ENCODE results near the gene SLC38A10.

DNA sequence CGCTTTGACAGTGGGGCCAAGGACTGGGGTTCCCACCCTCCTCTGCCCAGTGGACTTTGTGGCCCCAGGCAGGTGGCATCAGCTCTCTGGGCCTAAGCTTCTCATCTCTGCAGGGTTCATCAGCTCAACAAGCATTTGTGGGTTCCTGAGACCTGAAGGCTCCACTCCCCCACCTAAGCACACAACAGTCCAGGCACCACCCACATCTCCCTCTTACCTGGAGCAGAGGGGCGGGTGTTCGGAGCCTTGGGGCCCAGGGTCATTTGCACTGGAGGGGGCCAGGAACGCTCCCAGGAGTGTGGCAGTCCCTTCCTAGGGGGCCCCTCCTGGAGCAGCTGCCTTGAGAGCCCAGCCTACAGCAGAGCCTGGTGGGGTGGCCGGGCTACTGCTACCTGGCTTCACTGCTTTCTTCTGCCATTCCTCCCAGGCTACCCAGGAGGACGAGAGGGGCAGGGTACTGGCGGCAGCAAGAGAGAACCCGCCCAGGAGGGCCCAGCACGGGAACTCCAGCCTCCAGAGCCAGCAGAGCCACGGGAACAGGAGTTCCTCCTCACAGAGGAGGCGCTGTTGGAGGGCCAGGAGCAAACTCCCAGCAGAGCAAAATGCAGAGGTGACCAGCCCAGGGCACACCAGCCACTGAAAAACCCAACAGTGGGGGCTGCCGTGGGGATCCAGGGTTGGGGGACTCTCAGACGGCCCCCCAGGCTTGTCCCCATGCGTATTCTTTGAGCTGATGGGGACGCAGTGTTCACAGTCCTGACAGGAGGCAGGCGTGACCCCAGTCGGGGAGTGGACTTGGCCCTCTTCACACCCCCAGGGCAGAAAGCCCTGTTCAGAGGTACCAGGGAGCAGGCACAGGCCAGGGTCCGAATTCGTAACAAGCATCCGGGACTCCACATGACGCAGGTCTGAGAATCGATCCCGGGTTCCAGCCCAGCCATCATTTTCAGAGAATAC is 35.1 kb upstream of the SLC38A10 start:
- TF ChIP-seq CTCF (IDR thresholded peaks at IDR 0.05; ENCODE audit: poor library complexity, severe bottlenecking), result no peak
- no peak for TF ChIP-seq POLR2AphosphoS5 (IDR thresholded peaks at IDR 0.05)
- TF ChIP-seq RAD21 (conservative IDR thresholded peaks at IDR 0.05), result no peak
- no peak for TF ChIP-seq EP300 (conservative IDR thresholded peaks at IDR 0.05; ENCODE audit: poor library complexity, severe bottlenecking)
- no peak for TF ChIP-seq SMC3 (conservative IDR thresholded peaks at IDR 0.05; ENCODE audit: poor library complexity)
